ENCODE data around the gene B4GALT6. TPM values are rescaled to one million over a fixed set of nuclear protein-coding genes. Genes with fewer than 3 reads are reported as not detected.

Gene B4GALT6
- total and polyA plus RNA-seq, 10 of the 15 experiments (the other 5 are each of a cell fraction or from before 2014, with no cell fraction given), result 11.9 to 47.4 (median 18.0) TPM

GRCh38 chr18:31658670-31659575 lies 25.5 kb downstream of the B4GALT6 start (continued):
- TF ChIP-seq ZBTB4 (CRISPR knock-in tag; IDR thresholded peaks at IDR 0.05), result no peak
- 0 out of 2 replicates have a peak, but pooled peaks have one; percentile 23 for TF ChIP-seq YY1 (IDR thresholded peaks at IDR 0.05; ENCODE audit: low read depth, low read length)
- no peak for TF ChIP-seq GATAD2B (conservative IDR thresholded peaks at IDR 0.05; ENCODE audit: low read depth)
- no peak for TF ChIP-seq CHD4 (IDR thresholded peaks at IDR 0.05)
- no peak for TF ChIP-seq BRCA1 (IDR thresholded peaks at IDR 0.05; ENCODE audit: low read depth, low read length)
- no peak for TF ChIP-seq BCLAF1 (IDR thresholded peaks at IDR 0.05)
- peak; percentile 72; the same call in 1 of the 2 replicates for TF ChIP-seq ZBED1 (IDR thresholded peaks at IDR 0.05; ENCODE audit: borderline replicate concordance)
- no peak for TF ChIP-seq RELA (IDR thresholded peaks at IDR 0.05; ENCODE audit: borderline replicate concordance, partially characterized antibody)
- TF ChIP-seq POLR2A (IDR thresholded peaks at IDR 0.05; ENCODE audit: low read depth, low read length), result no peak; the same call in 1 of the 2 replicates
- 0 out of 2 replicates have a peak, but pooled peaks have one; percentile 7 for TF ChIP-seq BACH1 (IDR thresholded peaks at IDR 0.05; ENCODE audit: borderline replicate concordance)
- TF ChIP-seq RFX5 (IDR thresholded peaks at IDR 0.05; ENCODE audit: low read depth, low read length), result no peak
- 0 out of 2 replicates have a peak, but pooled peaks have one; percentile 10 for TF ChIP-seq STAT3 (IDR thresholded peaks at IDR 0.05; ENCODE audit: low read depth, low read length)
- TF ChIP-seq IRF4 (IDR thresholded peaks at IDR 0.05; ENCODE audit: low read depth, low read length), result no peak
- no peak for TF ChIP-seq NR2C1 (IDR thresholded peaks at IDR 0.05)
- TF ChIP-seq RAD21 (IDR thresholded peaks at IDR 0.05; ENCODE audit: insufficient read depth, low read depth, low read length), result no peak
- peak; percentile 75 for TF ChIP-seq PKNOX1 (IDR thresholded peaks at IDR 0.05)
- TF ChIP-seq PAX5 (IDR thresholded peaks at IDR 0.05; ENCODE audit: borderline replicate concordance, low read depth, low read length), result 0 out of 2 replicates have a peak, but pooled peaks have one; percentile 45
- TF ChIP-seq PBX3 (IDR thresholded peaks at IDR 0.05; ENCODE audit: insufficient replicate concordance, low read depth, low read length), result no peak
- no peak for TF ChIP-seq ESRRA (IDR thresholded peaks at IDR 0.05; ENCODE audit: low read length)
- TF ChIP-seq HDGF (IDR thresholded peaks at IDR 0.05), result no peak
- no peak for TF ChIP-seq TCF3 (IDR thresholded peaks at IDR 0.05; ENCODE audit: borderline replicate concordance, insufficient read depth, low read depth, low read length)
